ENCODE data around the gene SRMS.

Gene SRMS

GRCh38 chr20:63495167-63495720 is 52.3 kb downstream of the SRMS start:
- H3K4me3 ChIP-seq (replicated peaks in 1 of 2; ENCODE audit: low read depth in 2 of 2, low read length in 2 of 2), result no peak overlapping the region
- DNase-seq (ENCODE audit: low read depth in 2 of 2), result no peak
- TF ChIP-seq, protein P1, sequence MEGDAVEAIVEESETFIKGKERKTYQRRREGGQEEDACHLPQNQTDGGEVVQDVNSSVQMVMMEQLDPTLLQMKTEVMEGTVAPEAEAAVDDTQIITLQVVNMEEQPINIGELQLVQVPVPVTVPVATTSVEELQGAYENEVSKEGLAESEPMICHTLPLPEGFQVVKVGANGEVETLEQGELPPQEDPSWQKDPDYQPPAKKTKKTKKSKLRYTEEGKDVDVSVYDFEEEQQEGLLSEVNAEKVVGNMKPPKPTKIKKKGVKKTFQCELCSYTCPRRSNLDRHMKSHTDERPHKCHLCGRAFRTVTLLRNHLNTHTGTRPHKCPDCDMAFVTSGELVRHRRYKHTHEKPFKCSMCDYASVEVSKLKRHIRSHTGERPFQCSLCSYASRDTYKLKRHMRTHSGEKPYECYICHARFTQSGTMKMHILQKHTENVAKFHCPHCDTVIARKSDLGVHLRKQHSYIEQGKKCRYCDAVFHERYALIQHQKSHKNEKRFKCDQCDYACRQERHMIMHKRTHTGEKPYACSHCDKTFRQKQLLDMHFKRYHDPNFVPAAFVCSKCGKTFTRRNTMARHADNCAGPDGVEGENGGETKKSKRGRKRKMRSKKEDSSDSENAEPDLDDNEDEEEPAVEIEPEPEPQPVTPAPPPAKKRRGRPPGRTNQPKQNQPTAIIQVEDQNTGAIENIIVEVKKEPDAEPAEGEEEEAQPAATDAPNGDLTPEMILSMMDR (IDR thresholded peaks at IDR 0.05; ENCODE audit: low read depth, low read length), result no peak

DNA sequence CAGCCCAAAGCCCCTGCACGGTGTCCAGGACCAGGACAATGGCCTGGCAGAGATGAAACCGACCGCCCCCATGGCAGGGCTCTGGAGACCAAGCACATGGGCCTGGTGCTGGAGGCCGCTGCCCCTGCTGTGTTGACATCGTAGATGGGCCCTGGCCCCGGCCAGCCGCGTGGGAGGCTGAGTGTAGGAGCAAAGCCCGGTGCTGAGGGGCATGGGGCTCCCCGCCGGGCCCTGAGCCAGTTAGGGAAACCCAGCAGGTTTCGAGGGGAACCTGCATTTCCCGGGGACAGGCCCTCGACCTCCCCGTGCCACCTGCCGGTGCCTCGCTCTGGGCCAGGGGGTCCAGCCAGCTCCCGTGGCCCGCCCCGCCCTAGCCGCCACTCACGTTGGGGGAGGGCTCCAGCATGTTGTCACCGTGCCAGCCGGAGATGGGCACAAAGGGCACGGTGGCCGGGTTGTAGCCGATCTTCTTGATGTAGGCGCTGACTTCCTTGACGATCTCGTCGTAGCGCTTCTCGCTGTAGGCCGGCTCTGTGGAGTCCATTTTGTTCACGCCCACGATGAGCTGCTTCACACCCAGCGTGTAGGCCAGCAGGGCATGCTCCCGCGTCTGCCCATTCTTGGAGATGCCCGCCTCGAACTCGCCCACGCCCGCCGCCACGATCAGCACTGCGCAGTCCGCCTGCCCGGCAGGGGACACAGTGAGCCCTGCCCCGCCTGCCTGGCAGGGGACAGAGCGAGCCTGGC is 53.0 kb downstream of the SRMS start:
- TF ChIP-seq, protein P1 (IDR thresholded peaks at IDR 0.05; ENCODE audit: low read depth, low read length), result no peak
- DNase-seq (ENCODE audit: low read depth in 2 of 2), result no peak
- no peak overlapping the region for H3K4me3 ChIP-seq (replicated peaks in 1 of 2; ENCODE audit: low read depth in 2 of 2, low read length in 2 of 2)

DNA sequence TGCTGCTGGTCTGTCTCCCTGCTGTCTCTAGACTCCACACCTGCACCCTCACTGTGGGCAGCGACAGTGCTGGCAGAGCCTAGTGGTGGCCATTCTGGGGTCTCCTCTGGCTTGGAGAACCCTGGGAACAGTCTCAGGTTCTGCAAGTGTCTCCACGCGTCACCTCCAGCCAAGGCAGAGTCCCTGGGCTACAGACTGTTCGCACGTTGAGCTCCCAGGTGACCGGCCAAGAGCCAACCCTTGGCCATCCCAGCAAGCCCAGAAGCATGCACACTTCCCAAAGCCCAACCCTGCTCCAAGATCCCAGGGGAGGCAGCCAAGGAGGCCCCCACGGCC is 53.5 kb downstream of the SRMS start:
- DNase-seq (ENCODE audit: low read depth in 2 of 2), result no peak
- TF ChIP-seq, protein P1 (IDR thresholded peaks at IDR 0.05; ENCODE audit: low read depth, low read length), result no peak
- H3K4me3 ChIP-seq (replicated peaks in 1 of 2; ENCODE audit: low read depth in 2 of 2, low read length in 2 of 2), result no peak overlapping the region

DNA sequence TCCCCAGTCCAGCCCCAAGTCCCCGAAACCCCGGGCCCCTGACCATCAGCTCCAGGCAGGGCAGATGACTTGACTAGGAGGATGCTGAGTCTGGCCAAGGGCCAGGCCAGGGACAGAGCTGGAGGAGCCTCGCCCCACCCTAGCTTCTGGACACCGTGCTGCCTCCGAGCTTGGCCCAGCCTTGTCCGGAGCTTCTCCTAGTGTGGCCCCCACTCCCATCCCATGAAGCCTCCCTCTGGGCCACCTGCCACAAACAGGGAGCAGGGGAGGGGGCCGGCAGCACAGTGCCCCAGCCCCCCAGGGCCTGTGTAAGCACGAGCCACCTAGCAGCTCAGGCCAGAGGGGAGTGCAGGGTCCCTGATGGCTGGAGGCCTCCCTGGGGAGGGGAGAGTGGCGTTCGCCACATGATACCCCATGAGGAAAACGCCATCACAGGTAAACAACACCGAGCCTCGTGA is 54.0 kb downstream of the SRMS start:
- H3K4me3 ChIP-seq (replicated peaks in 1 of 2; ENCODE audit: low read depth in 2 of 2, low read length in 2 of 2), result no peak overlapping the region
- no peak for DNase-seq (ENCODE audit: low read depth in 2 of 2)
- TF ChIP-seq, protein P1 (IDR thresholded peaks at IDR 0.05; ENCODE audit: low read depth, low read length), result no peak

- no peak for DNase-seq (ENCODE audit: low read depth in 2 of 2)
- TF ChIP-seq, protein P1 (IDR thresholded peaks at IDR 0.05; ENCODE audit: low read depth, low read length), result no peak
- no peak overlapping the region for H3K4me3 ChIP-seq (replicated peaks in 1 of 2; ENCODE audit: low read depth in 2 of 2, low read length in 2 of 2)
These were observed 54.6 kb downstream of the SRMS start for GRCh38 chr20:63492982-63493381.

DNA sequence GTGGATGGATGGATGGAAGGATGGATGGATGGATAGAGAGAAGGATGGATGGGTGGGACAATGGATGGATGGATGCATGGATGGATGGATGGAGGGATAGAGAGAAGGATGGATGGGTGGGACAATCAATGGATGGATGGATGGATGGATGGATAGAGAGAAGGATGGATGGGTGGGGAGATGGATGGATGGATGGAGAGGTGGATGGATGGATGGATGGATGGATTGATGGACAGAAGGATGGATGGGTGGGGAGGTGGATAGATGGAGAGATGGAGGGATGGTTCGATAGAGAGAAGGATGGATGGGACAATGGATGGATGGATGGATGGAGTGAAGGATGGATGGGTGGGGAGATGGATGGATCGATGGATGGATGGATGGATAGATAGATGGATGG is 55.0 kb downstream of the SRMS start:
- H3K4me3 ChIP-seq (replicated peaks in 1 of 2; ENCODE audit: low read depth in 2 of 2, low read length in 2 of 2), result no peak overlapping the region
- no peak for DNase-seq (ENCODE audit: low read depth in 2 of 2)
- TF ChIP-seq, protein P1 (IDR thresholded peaks at IDR 0.05; ENCODE audit: low read depth, low read length), result no peak
